T-helper 17 cell (primary cell): ENCODE measurements around the gene TSKS. TPM values are rescaled to one million over a fixed set of nuclear protein-coding genes. Genes with fewer than 3 reads are reported as not detected.
"Not testable (repeated sequence)": the region's sequence is repeated elsewhere in the genome, so short reads cannot be mapped to it uniquely, and the experiment has no call there.

Experiments
- ATAC-seq: fragments of 150-1000 bp; cut with Tn5 transposase; 2 replicates; pipeline ENCODE4 v1.10.0; 2021; ENCODE audit warnings: mild to moderate bottlenecking, moderate library complexity
- DNase-seq, 3 donors: peaks; one replicate each; pipeline versions ENCODE4 v3.0.0 to v3.0.0-alpha.2; 2020 to 2021
- H3K9me3 ChIP-seq: one replicate; pipeline ENCODE4 v1.7.0; 2013; ENCODE audit warnings: low read length, mild to moderate bottlenecking; ENCODE audit not compliant: control insufficient read depth, poor library complexity, severe bottlenecking
- H3K27ac Mint-ChIP-seq: one replicate; pipeline ENCODE4 v1.8.0; 2022; ENCODE audit warnings: mild to moderate bottlenecking, moderate library complexity, mixed read lengths
- H3K27me3 Mint-ChIP-seq: one replicate; pipeline ENCODE4 v1.8.0; 2022; ENCODE audit warnings: mixed read lengths
- H3K36me3 Mint-ChIP-seq: one replicate; pipeline ENCODE4 v1.8.0; 2022; ENCODE audit warnings: low read depth, mixed read lengths
- H3K4me1 Mint-ChIP-seq: one replicate; pipeline ENCODE4 v1.8.0; 2022; ENCODE audit warnings: mild to moderate bottlenecking, mixed read lengths
- H3K4me3 Mint-ChIP-seq: one replicate; pipeline ENCODE4 v1.8.0; 2022; ENCODE audit warnings: mild to moderate bottlenecking, moderate library complexity, mixed read lengths
- total RNA-seq, 4 donors: library from RNA in 2 of 4; stranded (reverse) in 2 of 4; gene quantifications; one replicate each; pipeline ENCODE4 v1.2.3 and lab custom pipeline; 2022 to 2026

TSKS gene
- total RNA-seq, 2 donors from 2014 or later: 0.87 to 1.9 TPM

- ATAC-seq (peak; percentile 79), DNase-seq (peak; percentile 22 to 43 (median 41))
- Mint-ChIP-seq H3K27ac (no peak overlapping the region), H3K4me3 (no peak overlapping the region), H3K27me3 (peaks cover 4% of the 10 kb centered on the region), H3K36me3 (peaks cover 3% of the 10 kb centered on the region), H3K4me1 (peaks cover 2% of the 10 kb centered on the region)
- no peaks in the 10 kb centered on the region for H3K9me3 ChIP-seq
Observed at GRCh38 chr19:49746206-49746958, 16.7 kb downstream of the TSKS start.

- Mint-ChIP-seq H3K27me3 (no peaks in the 10 kb centered on the region), H3K4me3 (no peak overlapping the region), H3K4me1 (peaks cover 2% of the 10 kb centered on the region), H3K36me3 (peaks cover 3% of the 10 kb centered on the region), H3K27ac (no peak overlapping the region)
- no peaks in the 10 kb centered on the region for H3K9me3 ChIP-seq
- ATAC-seq: no peak
- DNase-seq: no peak
Observed at GRCh38 chr19:49744946-49745381, 18.1 kb downstream of the TSKS start.

- H3K9me3 ChIP-seq: no peaks in the 10 kb centered on the region
- peaks cover 2% of the 10 kb centered on the region for H3K4me1 Mint-ChIP-seq
- H3K36me3 Mint-ChIP-seq: peaks cover 2% of the 10 kb centered on the region
- H3K4me3 Mint-ChIP-seq: no peak overlapping the region
- no peaks in the 10 kb centered on the region for H3K27me3 Mint-ChIP-seq
- H3K27ac Mint-ChIP-seq: no peak overlapping the region
- ATAC-seq: no peak
- DNase-seq: no peak
Observed at GRCh38 chr19:49741210-49741844, 21.8 kb downstream of the TSKS start.

GRCh38 chr19:49739933-49740332 is 23.2 kb downstream of the TSKS start:
- H3K4me1 Mint-ChIP-seq: peaks cover 2% of the 10 kb centered on the region
- no peak for ATAC-seq

GRCh38 chr19:49739098-49739497 is 24.0 kb downstream of the TSKS start:
- ATAC-seq (no peak), DNase-seq (no peak)
- no peak overlapping the region for H3K27ac Mint-ChIP-seq
- no peaks in the 10 kb centered on the region for H3K9me3 ChIP-seq
- peak overlapping the region; percentile 9 for H3K4me3 Mint-ChIP-seq
- H3K27me3 Mint-ChIP-seq: no peaks in the 10 kb centered on the region
- peaks cover 2% of the 10 kb centered on the region for H3K36me3 Mint-ChIP-seq
- H3K4me1 Mint-ChIP-seq: no peaks in the 10 kb centered on the region

More at GRCh38 chr19:49739933-49740332, 23.2 kb downstream of the TSKS start:
- H3K27ac Mint-ChIP-seq: no peak overlapping the region
- H3K27me3 Mint-ChIP-seq: no peaks in the 10 kb centered on the region
- no peak for DNase-seq
- H3K4me3 Mint-ChIP-seq: no peak overlapping the region
- no peaks in the 10 kb centered on the region for H3K9me3 ChIP-seq
- peaks cover 2% of the 10 kb centered on the region for H3K36me3 Mint-ChIP-seq

- DNase-seq (no peak), ATAC-seq (no peak)
- no peaks in the 10 kb centered on the region for H3K9me3 ChIP-seq
- H3K4me1 Mint-ChIP-seq: no peaks in the 10 kb centered on the region
- no peak overlapping the region for H3K4me3 Mint-ChIP-seq
- peaks cover 2% of the 10 kb centered on the region for H3K36me3 Mint-ChIP-seq
- no peak overlapping the region for H3K27ac Mint-ChIP-seq
- no peaks in the 10 kb centered on the region for H3K27me3 Mint-ChIP-seq
Observed at GRCh38 chr19:49738268-49738667, 24.8 kb downstream of the TSKS start.

- Mint-ChIP-seq H3K4me1 (no peaks in the 10 kb centered on the region), H3K27me3 (no peaks in the 10 kb centered on the region)
- ATAC-seq: no peak
Observed at GRCh38 chr19:49730166-49730565, 32.9 kb downstream of the TSKS start.

GRCh38 chr19:49727217-49728030 is 35.7 kb downstream of the TSKS start:
- no peaks in the 10 kb centered on the region for H3K4me1 Mint-ChIP-seq
- no peaks in the 10 kb centered on the region for H3K27me3 Mint-ChIP-seq

More at GRCh38 chr19:49730166-49730565, 32.9 kb downstream of the TSKS start:
- no peak overlapping the region for H3K4me3 Mint-ChIP-seq
- DNase-seq: no peak
- no peaks in the 10 kb centered on the region for H3K9me3 ChIP-seq
- H3K36me3 Mint-ChIP-seq: no peaks in the 10 kb centered on the region
- no peak overlapping the region for H3K27ac Mint-ChIP-seq

GRCh38 chr19:49719420-49719819 is 43.7 kb downstream of the TSKS start:
- DNase-seq, H3K27me3 Mint-ChIP-seq, H3K4me1 Mint-ChIP-seq, H3K9me3 ChIP-seq, ATAC-seq, H3K27ac Mint-ChIP-seq, H3K4me3 Mint-ChIP-seq, H3K36me3 Mint-ChIP-seq: not testable (repeated sequence)

More at GRCh38 chr19:49727217-49728030, 35.7 kb downstream of the TSKS start:
- H3K36me3 Mint-ChIP-seq: no peaks in the 10 kb centered on the region
- H3K4me3 Mint-ChIP-seq: no peak overlapping the region
- ATAC-seq (no peak), DNase-seq (no peak)
- H3K27ac Mint-ChIP-seq: no peak overlapping the region
- H3K9me3 ChIP-seq: no peaks in the 10 kb centered on the region

- no peaks in the 10 kb centered on the region for H3K27me3 Mint-ChIP-seq
- H3K36me3 Mint-ChIP-seq: no peaks in the 10 kb centered on the region
- no peak for DNase-seq
- no peak overlapping the region for H3K4me3 Mint-ChIP-seq
- H3K4me1 Mint-ChIP-seq: peaks cover 9% of the 10 kb centered on the region
- H3K9me3 ChIP-seq: no peaks in the 10 kb centered on the region
- no peak overlapping the region for H3K27ac Mint-ChIP-seq
- ATAC-seq: no peak
Observed at GRCh38 chr19:49718991-49719390, 44.1 kb downstream of the TSKS start.

- Mint-ChIP-seq H3K27ac (peak overlapping the region; percentile 93), H3K36me3 (no peaks in the 10 kb centered on the region), H3K4me3 (peak overlapping the region; percentile 12), H3K27me3 (no peaks in the 10 kb centered on the region), H3K4me1 (peaks cover 9% of the 10 kb centered on the region)
- no peak for DNase-seq
- no peaks in the 10 kb centered on the region for H3K9me3 ChIP-seq
- no peak for ATAC-seq
Observed at GRCh38 chr19:49718511-49718910, 44.6 kb downstream of the TSKS start.

GRCh38 chr19:49716154-49716553 is 47.0 kb downstream of the TSKS start:
- no peak overlapping the region for H3K4me3 Mint-ChIP-seq
- no peaks in the 10 kb centered on the region for H3K9me3 ChIP-seq
- H3K27me3 Mint-ChIP-seq: no peaks in the 10 kb centered on the region
- ATAC-seq (no peak), DNase-seq (no peak)
- H3K36me3 Mint-ChIP-seq: no peaks in the 10 kb centered on the region
- peak overlapping the region; percentile 19 for H3K27ac Mint-ChIP-seq
- peaks cover 11% of the 10 kb centered on the region for H3K4me1 Mint-ChIP-seq

- ATAC-seq: no peak
- Mint-ChIP-seq H3K36me3 (peaks cover 5% of the 10 kb centered on the region), H3K4me1 (peaks cover 11% of the 10 kb centered on the region), H3K27ac (no peak overlapping the region), H3K27me3 (peaks cover 5% of the 10 kb centered on the region), H3K4me3 (no peak overlapping the region)
- no peaks in the 10 kb centered on the region for H3K9me3 ChIP-seq
- DNase-seq: no peak
Observed at GRCh38 chr19:49713236-49713845, 49.8 kb downstream of the TSKS start.
